Duodenal mucosa (tissue), 2 donors: Measurements from ENCODE around the gene TMPRSS11D.

Source experiments
- H3K27ac ChIP-seq: one replicate; pipeline ENCODE4 v1.7.0; 2013; ENCODE audit warnings: low read depth, low read length
- H3K27me3 ChIP-seq, 2 donors: one replicate each; pipeline ENCODE4 v1.7.0; 2013; ENCODE audit warnings: low read length in 2 of 2, control low read depth in 1 of 2; ENCODE audit not compliant: insufficient read depth in 2 of 2, control insufficient read depth in 1 of 2
- H3K36me3 ChIP-seq, 2 donors: one replicate each; pipeline ENCODE4 v1.7.0; 2013; ENCODE audit warnings: low read length in 2 of 2, control low read depth in 1 of 2; ENCODE audit not compliant: insufficient read depth in 2 of 2, control insufficient read depth in 1 of 2
- H3K4me1 ChIP-seq, 2 donors: one replicate each; pipeline ENCODE4 v1.7.0; 2013; ENCODE audit warnings: low read length in 2 of 2, control low read depth in 1 of 2; ENCODE audit not compliant: insufficient read depth in 2 of 2, control insufficient read depth in 1 of 2
- H3K4me3 ChIP-seq, 2 donors: one replicate each; pipeline ENCODE4 v1.7.0; 2013; ENCODE audit warnings: low read length in 2 of 2, low read depth in 1 of 2
- H3K9ac ChIP-seq, 2 donors: one replicate each; pipeline ENCODE4 v1.7.0; 2013; ENCODE audit warnings: low read length in 2 of 2, low read depth in 1 of 2
- H3K9me3 ChIP-seq, 2 donors: one replicate each; pipeline ENCODE4 v1.7.0; 2013; ENCODE audit warnings: low read length in 2 of 2, control low read depth in 1 of 2; ENCODE audit not compliant: control insufficient read depth in 1 of 2

TMPRSS11D gene

DNA sequence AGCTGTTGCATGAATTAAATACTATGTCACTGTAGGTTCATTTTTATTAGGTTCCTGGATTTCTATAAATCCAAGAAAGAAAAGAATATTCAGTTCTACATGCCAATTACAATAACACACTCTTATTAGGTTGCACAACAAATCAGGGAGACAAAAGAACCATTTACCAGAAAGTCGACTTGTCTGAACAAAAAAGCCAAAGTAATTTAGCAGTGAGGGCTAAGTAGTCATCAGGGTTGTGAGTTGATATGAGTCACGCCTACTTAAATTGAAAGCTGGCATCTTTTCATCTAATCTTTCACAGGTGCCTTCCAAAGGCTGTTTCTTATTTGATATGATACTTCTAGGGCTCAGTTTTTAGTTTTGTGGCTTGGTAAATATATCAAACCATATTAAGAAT, 104.2 kb downstream of the TMPRSS11D start:
- Histone ChIP-seq H3K9ac (no peak overlapping the region), H3K36me3 (no peaks in the 10 kb centered on the region), H3K27me3 (no peaks in the 10 kb centered on the region), H3K4me3 (no peak overlapping the region), H3K9me3 (no peaks in the 10 kb centered on the region), H3K4me1 (no peaks in the 10 kb centered on the region), H3K27ac (no peak overlapping the region)

DNA sequence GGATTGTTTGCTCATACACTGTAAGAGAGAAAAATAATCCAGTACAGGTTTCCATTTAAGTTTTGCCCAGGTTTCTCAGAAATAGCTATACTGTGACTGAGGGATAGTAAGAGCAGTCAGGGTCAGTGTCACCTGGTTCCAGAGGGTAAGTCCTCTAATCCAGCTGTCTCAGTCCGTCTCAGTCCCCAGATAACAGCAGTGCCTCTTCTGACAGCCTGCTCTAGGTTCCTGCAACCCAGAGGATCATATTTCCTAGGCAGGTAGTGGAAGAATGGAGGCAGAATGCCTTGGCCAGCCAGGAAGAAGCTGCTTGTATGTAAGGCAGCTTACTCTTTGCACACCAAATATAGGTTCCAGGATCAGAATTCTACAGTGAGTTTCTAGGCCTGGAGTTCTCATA, 107.1 kb downstream of the TMPRSS11D start:
- Histone ChIP-seq H3K4me1 (no peaks in the 10 kb centered on the region), H3K27me3 (no peaks in the 10 kb centered on the region), H3K36me3 (no peaks in the 10 kb centered on the region), H3K27ac (no peak overlapping the region), H3K4me3 (no peak overlapping the region), H3K9me3 (no peaks in the 10 kb centered on the region), H3K9ac (no peak overlapping the region)
